GM12864 (cell line): ENCODE data around the gene SNAP29.

ENCODE experiments used
- DNase-seq: peaks from one replicate; pipeline ENCODE4 v3.0.0-alpha.2; 2011; ENCODE audit warnings: low read depth
- H3K4me3 ChIP-seq: 2 replicates; pipeline ENCODE4 v1.5.1; 2011; ENCODE audit warnings: mild to moderate bottlenecking, low read depth, low read length, control low read depth
- CTCF ChIP-seq: IDR thresholded peaks from 2 replicates; pipeline ENCODE4 v1.5.1; 2011; ENCODE audit warnings: low read depth, mild to moderate bottlenecking, moderate library complexity, low read length, control low read depth, inconsistent platforms; ENCODE audit errors: missing control alignments

Gene SNAP29

DNA sequence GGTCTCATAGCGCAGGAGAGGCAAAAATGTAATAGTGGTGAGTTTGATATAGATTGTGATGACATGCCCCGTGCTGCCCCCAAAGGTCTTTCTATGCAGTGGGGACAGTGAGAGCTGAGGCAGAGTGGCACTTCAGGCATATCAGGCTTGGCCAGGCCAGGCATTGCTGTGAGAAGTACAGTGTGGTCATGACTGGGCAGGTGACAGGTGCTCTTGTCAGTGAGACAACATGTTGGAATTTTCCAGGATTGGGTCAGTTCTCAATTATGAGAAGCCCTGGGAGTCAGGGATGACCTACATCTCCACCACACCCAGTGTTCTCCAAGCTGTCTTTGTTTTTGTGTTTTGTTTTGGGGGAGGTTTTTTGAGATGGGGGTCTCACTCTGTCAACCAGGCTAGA, 3.7 kb downstream of the SNAP29 start:
- DNase-seq, result no peak
- no peak for TF ChIP-seq CTCF
- H3K4me3 ChIP-seq, result no peak overlapping the region

GRCh38 chr22:20863366-20863765, 4.6 kb downstream of the SNAP29 start:
- H3K4me3 ChIP-seq, result no peak overlapping the region
- DNase-seq, result no peak
- TF ChIP-seq CTCF, result no peak

- no peak overlapping the region for H3K4me3 ChIP-seq
- TF ChIP-seq CTCF, result no peak
- DNase-seq, result no peak
Observed at GRCh38 chr22:20864186-20864908, 5.5 kb downstream of the SNAP29 start.

- no peak overlapping the region for H3K4me3 ChIP-seq
- no peak for DNase-seq
- no peak for TF ChIP-seq CTCF
Observed at GRCh38 chr22:20865331-20865730, 6.5 kb downstream of the SNAP29 start.

- no peak overlapping the region for H3K4me3 ChIP-seq
- no peak for DNase-seq
- no peak for TF ChIP-seq CTCF
Observed at GRCh38 chr22:20865875-20866445, 7.2 kb downstream of the SNAP29 start.

DNA sequence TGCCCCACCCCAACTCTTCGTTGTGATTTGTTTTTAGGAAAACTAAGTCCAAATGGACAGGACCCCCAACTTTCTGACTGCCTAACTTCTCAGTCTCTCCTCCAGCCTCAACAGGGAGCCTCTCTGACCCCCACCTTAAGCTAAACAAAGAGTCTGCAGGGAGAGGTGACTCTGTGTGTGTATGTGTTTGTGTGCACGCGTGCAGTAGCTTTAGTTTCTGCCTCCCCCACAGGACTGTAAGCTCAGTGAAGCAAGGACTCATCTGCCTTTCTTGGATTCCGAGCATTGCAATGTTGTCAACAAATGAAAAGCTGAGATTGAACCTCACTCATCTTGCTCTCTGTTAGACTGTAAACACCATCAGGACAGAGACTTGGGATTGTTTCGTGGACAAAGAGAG, 7.9 kb downstream of the SNAP29 start:
- TF ChIP-seq CTCF, result no peak
- H3K4me3 ChIP-seq, result no peak overlapping the region
- no peak for DNase-seq
